ENCODE measurements around the gene RPRML.

- TF ChIP-seq, protein P1, sequence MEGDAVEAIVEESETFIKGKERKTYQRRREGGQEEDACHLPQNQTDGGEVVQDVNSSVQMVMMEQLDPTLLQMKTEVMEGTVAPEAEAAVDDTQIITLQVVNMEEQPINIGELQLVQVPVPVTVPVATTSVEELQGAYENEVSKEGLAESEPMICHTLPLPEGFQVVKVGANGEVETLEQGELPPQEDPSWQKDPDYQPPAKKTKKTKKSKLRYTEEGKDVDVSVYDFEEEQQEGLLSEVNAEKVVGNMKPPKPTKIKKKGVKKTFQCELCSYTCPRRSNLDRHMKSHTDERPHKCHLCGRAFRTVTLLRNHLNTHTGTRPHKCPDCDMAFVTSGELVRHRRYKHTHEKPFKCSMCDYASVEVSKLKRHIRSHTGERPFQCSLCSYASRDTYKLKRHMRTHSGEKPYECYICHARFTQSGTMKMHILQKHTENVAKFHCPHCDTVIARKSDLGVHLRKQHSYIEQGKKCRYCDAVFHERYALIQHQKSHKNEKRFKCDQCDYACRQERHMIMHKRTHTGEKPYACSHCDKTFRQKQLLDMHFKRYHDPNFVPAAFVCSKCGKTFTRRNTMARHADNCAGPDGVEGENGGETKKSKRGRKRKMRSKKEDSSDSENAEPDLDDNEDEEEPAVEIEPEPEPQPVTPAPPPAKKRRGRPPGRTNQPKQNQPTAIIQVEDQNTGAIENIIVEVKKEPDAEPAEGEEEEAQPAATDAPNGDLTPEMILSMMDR (IDR thresholded peaks at IDR 0.05): no peak
- TF ChIP-seq, protein P2, sequence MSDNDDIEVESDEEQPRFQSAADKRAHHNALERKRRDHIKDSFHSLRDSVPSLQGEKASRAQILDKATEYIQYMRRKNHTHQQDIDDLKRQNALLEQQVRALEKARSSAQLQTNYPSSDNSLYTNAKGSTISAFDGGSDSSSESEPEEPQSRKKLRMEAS (IDR thresholded peaks at IDR 0.05): no peak
- TF ChIP-seq JUNB (IDR thresholded peaks at IDR 0.05) (no peak), ESRRA (IDR thresholded peaks at IDR 0.05; ENCODE audit: borderline replicate concordance, low read length) (no peak)
These were observed at the start of gene RPRML for GRCh38 chr17:46979147-46979863.

All from A549 (cell line).